NCI-H2196 (cell line): ENCODE data around the gene VWA5B2.

Experiments
- DNase-seq: peaks from one replicate; lab custom pipeline; 2025; ENCODE audit not compliant: unreplicated experiment; lab: John Stamatoyannopoulos, UW

VWA5B2 gene

DNA sequence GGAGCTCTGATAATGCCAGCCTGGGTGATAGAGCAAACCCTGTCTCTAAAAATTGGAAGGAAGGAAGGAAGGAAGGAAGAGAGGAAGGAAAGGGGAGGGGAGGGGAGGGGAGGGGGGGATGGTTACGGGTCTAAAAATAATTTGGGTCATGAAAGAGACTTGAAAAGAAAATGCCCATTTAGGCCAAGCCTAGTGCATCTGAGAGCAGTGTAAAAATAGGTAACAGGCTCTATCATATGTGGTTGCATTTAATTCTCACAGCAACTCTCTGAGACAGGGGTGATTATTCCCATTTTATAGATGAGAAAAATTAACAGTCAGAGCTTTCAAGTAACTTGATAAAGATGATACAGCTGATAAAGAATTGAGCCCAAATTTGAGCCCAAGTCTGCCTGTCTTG is 42.9 kb downstream of the VWA5B2 start:
- no peak for DNase-seq

DNA sequence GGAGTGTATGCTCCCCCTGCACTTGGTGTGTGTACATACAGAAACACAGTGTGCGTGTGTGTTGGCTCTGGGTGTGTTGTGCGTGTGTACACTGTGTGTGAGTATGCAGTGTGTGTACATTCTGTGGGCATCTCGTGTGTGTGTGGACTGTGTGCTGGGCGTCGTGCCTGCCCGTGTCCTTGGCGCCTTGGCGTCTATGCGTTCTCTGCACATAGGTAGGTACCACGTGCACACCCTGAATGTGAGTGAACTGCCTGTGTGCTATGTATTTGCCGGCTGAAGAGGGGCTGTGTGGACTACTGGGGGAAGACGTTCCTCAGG is 46.0 kb downstream of the VWA5B2 start:
- no peak for DNase-seq

DNA sequence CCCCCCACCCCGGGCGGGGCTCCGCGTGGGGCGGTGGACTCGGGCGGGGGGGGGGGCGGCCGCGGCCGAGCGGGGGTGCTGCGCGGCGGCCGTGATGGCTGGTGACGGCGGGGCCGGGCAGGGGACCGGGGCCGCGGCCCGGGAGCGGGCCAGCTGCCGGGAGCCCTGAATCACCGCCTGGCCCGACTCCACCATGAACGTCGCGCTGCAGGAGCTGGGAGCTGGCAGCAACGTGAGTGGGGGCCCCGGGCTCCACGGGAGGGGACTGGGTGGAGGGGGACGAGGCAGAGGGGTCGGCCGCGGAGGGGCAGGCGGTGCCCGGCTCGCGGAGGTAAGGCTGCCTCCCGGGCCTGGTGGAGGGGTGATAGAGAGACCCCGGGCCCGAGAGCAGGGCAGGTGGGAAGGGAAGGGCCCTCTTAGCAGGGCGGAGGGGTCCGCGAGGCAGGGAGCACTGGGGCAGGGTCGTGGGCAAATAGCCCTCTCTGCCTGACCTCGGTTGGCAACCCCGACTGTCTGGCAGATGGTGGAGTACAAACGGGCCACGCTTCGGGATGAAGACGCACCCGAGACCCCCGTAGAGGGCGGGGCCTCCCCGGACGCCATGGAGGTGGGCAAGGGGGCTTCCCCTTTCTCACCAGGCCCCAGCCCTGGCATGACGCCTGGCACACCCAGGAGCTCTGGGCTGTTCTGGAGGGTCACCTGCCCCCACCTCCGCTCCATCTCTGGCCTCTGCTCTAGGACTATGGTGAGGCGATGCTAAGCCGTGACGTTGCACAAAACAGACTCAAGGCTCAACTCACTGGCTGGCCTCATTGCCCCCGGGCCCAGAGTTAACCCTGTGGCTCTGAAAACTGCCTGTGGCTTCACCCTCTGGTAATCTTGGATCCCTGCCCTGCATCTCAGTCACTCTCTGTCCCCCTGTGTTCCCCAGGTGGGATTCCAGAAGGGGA is 46.9 kb downstream of the VWA5B2 start, which contains the start of gene ECE2:
Gene ECE2 (plus strand): TSS at position 62 of the 950 bp plus-strand sequence. CDS start 132 bp downstream, at position 194.
- DNase-seq = no peak

DNA sequence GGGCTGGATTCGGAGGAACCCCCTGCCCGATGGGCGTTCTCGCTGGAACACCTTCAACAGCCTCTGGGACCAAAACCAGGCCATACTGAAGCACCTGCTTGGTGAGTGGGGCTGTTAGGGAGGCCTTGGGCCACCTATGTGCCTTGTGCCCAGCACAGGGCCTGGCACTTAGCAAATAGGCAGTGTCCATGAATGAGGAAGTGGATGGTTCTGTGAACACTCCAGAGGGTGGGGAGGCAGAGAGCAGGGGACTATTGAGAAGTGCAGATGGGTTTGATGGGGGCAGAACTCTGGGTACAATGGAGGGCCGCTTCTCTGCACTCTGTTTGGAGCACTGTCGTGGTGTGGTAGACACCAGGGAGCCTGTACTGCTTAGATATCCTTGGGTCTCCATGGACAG is 48.0 kb downstream of the VWA5B2 start:
- no peak for DNase-seq

DNA sequence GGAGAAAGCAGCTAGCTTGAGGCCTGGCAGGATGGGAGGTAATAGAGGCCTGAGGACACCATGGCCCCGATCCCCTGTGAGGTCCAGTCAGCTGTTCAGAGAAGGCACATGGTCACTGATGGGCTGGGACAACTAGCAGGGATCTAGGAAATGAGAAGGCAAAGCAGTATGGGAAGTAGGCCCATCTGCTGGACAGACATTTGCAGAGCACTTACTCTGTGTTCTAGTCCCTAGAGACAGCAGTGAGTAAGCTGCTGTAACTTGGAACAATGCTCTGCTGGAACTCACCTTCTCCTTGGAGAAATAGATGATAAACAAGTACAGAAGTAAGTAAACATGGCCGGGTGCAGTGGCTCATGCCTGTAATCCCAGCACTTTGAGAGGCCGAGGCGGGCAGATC is 53.6 kb downstream of the VWA5B2 start:
- DNase-seq = no peak

DNA sequence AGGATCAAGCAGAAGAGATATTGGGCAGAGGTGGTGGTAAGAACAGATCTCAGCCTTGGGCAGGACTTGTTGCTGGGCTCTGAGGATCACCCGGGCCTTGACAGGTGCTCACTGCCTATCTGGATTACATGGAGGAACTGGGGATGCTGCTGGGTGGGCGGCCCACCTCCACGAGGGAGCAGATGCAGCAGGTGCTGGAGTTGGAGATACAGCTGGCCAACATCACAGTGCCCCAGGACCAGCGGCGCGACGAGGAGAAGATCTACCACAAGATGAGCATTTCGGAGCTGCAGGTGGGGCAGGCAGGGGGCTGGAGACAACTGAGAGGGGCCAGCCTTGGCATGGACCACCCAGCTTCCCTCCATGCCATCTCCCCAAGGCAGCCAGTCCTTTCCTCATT is 54.3 kb downstream of the VWA5B2 start:
- no peak for DNase-seq

DNA sequence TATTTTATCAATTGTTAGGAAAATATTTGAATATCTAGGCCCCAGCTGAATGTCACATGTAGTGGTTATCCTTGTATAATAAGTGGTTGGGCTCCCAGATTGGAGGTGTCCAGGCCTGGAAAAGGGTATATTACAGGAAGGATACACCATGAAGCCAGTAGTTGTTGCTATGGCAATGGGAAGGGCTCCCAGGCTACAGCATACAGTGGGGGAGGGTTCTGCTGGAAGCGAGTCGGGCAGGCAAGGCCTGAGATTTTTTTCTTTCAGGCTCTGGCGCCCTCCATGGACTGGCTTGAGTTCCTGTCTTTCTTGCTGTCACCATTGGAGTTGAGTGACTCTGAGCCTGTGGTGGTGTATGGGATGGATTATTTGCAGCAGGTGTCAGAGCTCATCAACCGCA is 55.3 kb downstream of the VWA5B2 start:
- DNase-seq = peak; percentile 95

DNA sequence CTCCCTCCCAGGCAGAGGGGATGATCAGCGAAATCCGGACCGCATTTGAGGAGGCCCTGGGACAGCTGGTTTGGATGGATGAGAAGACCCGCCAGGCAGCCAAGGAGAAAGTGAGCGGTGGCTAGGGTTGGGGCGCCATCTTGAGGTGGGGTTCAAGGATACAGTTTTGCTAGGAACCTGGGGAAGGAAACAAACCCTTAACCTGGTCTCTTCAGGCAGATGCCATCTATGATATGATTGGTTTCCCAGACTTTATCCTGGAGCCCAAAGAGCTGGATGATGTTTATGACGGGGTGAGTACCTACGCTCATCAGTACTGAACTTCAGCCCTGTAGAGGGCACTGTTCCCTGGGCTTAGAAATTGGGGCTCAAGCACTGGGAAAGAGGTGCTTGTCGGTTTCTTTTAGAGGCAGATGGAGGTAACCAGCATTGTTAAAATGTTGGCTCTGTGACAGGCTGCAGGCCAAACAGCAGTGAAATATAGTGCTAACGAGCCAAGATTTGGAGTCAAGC is 60.1 kb downstream of the VWA5B2 start:
- peak; percentile 88 for DNase-seq

DNA sequence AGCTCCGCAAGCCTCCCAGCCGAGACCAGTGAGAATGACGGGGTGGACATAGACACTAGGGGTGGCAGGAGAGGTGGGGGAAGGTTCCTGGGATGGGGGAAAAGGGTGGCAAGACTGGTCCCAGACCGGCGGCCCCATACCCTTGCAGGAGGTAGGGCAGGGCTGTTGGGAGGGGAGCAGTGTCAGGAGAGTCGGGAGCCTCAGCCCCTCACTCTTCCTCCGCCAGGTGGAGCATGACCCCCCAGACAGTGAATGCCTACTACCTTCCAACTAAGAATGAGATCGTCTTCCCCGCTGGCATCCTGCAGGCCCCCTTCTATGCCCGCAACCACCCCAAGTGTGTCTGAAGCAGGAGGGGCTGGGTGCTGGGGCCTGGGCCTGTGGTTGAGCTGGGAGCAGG is 60.9 kb downstream of the VWA5B2 start:
- no peak for DNase-seq

DNA sequence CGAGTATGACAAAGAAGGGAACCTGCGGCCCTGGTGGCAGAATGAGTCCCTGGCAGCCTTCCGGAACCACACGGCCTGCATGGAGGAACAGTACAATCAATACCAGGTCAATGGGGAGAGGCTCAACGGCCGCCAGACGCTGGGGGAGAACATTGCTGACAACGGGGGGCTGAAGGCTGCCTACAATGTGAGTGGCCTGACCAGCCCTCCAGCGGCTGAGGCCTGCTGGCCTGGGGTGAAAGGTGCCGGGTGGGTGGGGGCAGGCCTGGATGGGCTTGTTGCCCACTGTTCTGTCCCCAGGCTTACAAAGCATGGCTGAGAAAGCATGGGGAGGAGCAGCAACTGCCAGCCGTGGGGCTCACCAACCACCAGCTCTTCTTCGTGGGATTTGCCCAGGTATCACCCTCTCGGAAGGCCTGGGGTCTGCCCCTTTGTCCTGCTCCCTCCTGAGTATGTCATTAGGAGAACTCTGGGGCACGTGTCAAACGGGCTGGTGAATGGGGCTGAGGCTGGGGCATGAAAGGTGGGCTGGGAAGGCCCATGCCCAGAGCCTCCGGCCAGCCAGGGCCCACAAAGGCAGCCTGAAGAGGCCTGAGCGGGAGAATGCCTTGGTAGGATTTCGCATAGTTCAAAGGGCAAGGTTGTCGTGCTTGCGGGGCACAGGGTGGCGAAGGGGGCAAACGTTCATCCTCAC is 61.8 kb downstream of the VWA5B2 start:
- DNase-seq = no peak
